ENCODE data around the gene MAGEB5. TPM values are rescaled to one million over a fixed set of nuclear protein-coding genes. Genes with fewer than 3 reads are reported as not detected.
"Not testable (repeated sequence)": the region's sequence is repeated elsewhere in the genome, so short reads cannot be mapped to it uniquely, and the experiment has no call there.

The MAGEB5 gene
- total and polyA plus RNA-seq, 2 of the 13 experiments (the other 11 are each of a cell fraction or from before 2014, with no cell fraction given), result not detected

DNA sequence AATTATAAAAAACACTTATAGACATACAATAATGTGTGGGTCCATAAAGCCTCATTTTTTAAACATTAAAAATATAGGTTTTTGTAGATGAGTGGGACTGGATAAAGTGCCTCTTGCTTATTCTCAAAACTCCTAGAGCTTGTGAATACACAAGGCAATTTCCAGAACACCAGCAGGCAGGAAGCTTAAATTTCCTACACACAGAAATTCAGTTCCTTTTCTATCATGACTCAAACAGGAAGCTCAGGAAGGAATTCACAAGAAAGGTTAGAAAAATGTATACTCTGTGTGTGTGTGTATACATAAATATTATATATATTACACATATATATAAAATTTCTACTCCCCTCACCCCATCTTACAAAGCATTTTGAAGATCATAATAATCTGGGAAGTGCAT is 12.4 kb upstream of the MAGEB5 start (continued):
- TF ChIP-seq ERF (CRISPR knock-in tag; IDR thresholded peaks at IDR 0.05), result no peak
- TF ChIP-seq, protein P1, sequence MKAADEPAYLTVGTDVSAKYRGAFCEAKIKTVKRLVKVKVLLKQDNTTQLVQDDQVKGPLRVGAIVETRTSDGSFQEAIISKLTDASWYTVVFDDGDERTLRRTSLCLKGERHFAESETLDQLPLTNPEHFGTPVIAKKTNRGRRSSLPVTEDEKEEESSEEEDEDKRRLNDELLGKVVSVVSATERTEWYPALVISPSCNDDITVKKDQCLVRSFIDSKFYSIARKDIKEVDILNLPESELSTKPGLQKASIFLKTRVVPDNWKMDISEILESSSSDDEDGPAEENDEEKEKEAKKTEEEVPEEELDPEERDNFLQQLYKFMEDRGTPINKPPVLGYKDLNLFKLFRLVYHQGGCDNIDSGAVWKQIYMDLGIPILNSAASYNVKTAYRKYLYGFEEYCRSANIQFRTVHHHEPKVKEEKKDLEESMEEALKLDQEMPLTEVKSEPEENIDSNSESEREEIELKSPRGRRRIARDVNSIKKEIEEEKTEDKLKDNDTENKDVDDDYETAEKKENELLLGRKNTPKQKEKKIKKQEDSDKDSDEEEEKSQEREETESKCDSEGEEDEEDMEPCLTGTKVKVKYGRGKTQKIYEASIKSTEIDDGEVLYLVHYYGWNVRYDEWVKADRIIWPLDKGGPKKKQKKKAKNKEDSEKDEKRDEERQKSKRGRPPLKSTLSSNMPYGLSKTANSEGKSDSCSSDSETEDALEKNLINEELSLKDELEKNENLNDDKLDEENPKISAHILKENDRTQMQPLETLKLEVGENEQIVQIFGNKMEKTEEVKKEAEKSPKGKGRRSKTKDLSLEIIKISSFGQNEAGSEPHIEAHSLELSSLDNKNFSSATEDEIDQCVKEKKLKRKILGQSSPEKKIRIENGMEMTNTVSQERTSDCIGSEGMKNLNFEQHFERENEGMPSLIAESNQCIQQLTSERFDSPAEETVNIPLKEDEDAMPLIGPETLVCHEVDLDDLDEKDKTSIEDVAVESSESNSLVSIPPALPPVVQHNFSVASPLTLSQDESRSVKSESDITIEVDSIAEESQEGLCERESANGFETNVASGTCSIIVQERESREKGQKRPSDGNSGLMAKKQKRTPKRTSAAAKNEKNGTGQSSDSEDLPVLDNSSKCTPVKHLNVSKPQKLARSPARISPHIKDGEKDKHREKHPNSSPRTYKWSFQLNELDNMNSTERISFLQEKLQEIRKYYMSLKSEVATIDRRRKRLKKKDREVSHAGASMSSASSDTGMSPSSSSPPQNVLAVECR (CRISPR knock-in tag; IDR thresholded peaks at IDR 0.05; ENCODE audit: borderline replicate concordance), result no peak

DNA sequence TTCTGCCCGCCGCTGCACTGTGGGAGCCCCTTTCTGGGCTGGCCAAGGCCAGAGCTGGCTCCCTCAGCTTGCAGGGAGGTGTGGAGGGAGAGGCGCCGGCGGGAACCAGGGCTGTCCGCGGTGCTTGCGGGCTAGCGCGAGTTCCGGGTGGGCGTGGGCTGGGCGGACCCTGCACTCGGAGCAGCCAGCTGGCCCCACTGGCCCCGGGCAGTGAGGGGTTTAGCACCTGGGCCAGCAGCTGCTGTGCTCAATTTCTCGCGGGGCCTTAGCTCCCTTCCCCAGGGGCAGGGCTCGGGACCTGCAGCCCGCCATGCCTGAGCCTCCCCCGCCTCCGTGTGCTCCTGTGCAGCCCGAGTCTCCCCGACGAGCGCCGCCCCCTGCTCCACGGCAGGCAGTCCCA is 11.3 kb upstream of the MAGEB5 start:
- H3K4me2 ChIP-seq (ENCODE audit: low read depth, low read length); H3K9ac ChIP-seq (ENCODE audit: insufficient read depth, low read depth, low read length); H4K20me1 ChIP-seq (ENCODE audit: insufficient read depth, low read length); DNase-seq (ENCODE audit: low spot score); in situ Hi-C loops (cut with HindIII; ENCODE audit: extremely low pct_ligation_motif_present, low pct_unique_long_range_greater_than_20kb); H3K4me1 ChIP-seq (ENCODE audit: insufficient read depth, low read length); H3K79me2 ChIP-seq (ENCODE audit: insufficient read depth, low read length); H3K27ac ChIP-seq (ENCODE audit: extremely low read length, insufficient read depth, low read length); ATAC-seq; intact Hi-C loops (cut with micrococcal nuclease; ENCODE audit: unreplicated experiment); H3K9me3 ChIP-seq (ENCODE audit: low read length); H2AFZ ChIP-seq (ENCODE audit: low read length); H3K27me3 ChIP-seq (ENCODE audit: control insufficient read depth in 1 of 2, insufficient read depth in 2 of 2, low read length in 2 of 2); POLR2A ChIA-PET; H3K36me3 ChIP-seq (replicated peaks in 1 of 2; ENCODE audit: control insufficient read depth in 1 of 2, insufficient read depth in 2 of 2, low read length in 2 of 2); CTCF ChIA-PET (ENCODE audit: low intra/inter-chr PET ratio, low total read pairs); H3K4me3 ChIP-seq (replicated peaks in 1 of 3; ENCODE audit: insufficient read depth in 1 of 3, low read depth in 2 of 3, low read length in 3 of 3); FAIRE-seq; BruUV-seq (replicated peaks): not testable (repeated sequence)
- no CpG with 5 or more reads among the region's 27 CpGs for WGBS (ENCODE audit: low lambda C conversion rate)

DNA sequence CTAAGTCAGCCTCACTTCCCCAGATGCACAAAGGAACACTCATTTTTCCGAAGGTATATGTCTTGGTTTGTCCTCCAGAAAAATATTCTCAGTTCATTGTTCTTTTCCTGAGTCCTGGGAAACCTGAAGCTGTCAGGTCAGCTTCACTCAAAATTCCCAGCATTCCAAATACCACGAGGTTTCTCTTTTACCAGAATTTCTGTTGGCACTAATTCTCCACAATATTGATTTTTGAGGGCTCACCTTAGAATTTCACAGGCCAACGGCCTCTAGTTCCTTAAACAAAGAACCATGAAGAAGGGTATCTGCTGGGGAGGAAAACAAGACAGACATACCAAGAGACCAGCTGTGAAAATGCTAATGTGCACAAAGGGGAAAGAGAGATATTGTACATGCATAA is 8.0 kb upstream of the MAGEB5 start:
- BruUV-seq (replicated peaks), result no TSS peak
- H3K27ac ChIP-seq (ENCODE audit: extremely low read length, insufficient read depth, low read length), result no peak overlapping the region
- ChIA-PET CTCF (ENCODE audit: low intra/inter-chr PET ratio, low total read pairs) (no interaction called here), POLR2A (no interaction called here)
- H3K4me2 ChIP-seq (ENCODE audit: low read depth, low read length), result no peak overlapping the region
- intact Hi-C loops (cut with micrococcal nuclease; ENCODE audit: unreplicated experiment), result no loop called here
- no peak overlapping the region for H3K4me3 ChIP-seq (replicated peaks in 1 of 3; ENCODE audit: insufficient read depth in 1 of 3, low read depth in 2 of 3, low read length in 3 of 3)
- H3K4me1 ChIP-seq (ENCODE audit: insufficient read depth, low read length), result no peaks in the 10 kb centered on the region
- H3K36me3 ChIP-seq (replicated peaks in 1 of 2; ENCODE audit: control insufficient read depth in 1 of 2, insufficient read depth in 2 of 2, low read length in 2 of 2), result no peaks in the 10 kb centered on the region
- DNase-seq (ENCODE audit: low spot score), result no peak
- no peaks in the 10 kb centered on the region for H3K9me3 ChIP-seq (ENCODE audit: low read length)
- no peaks in the 10 kb centered on the region for H3K27me3 ChIP-seq (ENCODE audit: control insufficient read depth in 1 of 2, insufficient read depth in 2 of 2, low read length in 2 of 2)
- no peak overlapping the region for H3K9ac ChIP-seq (ENCODE audit: insufficient read depth, low read depth, low read length)
- 0% methylated on average over 3 of the region's 3 CpGs for WGBS (ENCODE audit: low lambda C conversion rate)
- no peak for ATAC-seq
- H3K79me2 ChIP-seq (ENCODE audit: insufficient read depth, low read length), result no peaks in the 10 kb centered on the region
- H2AFZ ChIP-seq (ENCODE audit: low read length), result no peak overlapping the region
- in situ Hi-C loops (cut with HindIII; ENCODE audit: extremely low pct_ligation_motif_present, low pct_unique_long_range_greater_than_20kb), result no loop called here
- H4K20me1 ChIP-seq (ENCODE audit: insufficient read depth, low read length), result no peaks in the 10 kb centered on the region
- FAIRE-seq, result no peak
- TF ChIP-seq ZNF660 (CRISPR knock-in tag; IDR thresholded peaks at IDR 0.05; ENCODE audit: borderline replicate concordance, low read depth), result no peak
- TF ChIP-seq, protein P2, sequence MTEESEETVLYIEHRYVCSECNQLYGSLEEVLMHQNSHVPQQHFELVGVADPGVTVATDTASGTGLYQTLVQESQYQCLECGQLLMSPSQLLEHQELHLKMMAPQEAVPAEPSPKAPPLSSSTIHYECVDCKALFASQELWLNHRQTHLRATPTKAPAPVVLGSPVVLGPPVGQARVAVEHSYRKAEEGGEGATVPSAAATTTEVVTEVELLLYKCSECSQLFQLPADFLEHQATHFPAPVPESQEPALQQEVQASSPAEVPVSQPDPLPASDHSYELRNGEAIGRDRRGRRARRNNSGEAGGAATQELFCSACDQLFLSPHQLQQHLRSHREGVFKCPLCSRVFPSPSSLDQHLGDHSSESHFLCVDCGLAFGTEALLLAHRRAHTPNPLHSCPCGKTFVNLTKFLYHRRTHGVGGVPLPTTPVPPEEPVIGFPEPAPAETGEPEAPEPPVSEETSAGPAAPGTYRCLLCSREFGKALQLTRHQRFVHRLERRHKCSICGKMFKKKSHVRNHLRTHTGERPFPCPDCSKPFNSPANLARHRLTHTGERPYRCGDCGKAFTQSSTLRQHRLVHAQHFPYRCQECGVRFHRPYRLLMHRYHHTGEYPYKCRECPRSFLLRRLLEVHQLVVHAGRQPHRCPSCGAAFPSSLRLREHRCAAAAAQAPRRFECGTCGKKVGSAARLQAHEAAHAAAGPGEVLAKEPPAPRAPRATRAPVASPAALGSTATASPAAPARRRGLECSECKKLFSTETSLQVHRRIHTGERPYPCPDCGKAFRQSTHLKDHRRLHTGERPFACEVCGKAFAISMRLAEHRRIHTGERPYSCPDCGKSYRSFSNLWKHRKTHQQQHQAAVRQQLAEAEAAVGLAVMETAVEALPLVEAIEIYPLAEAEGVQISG (CRISPR knock-in tag; IDR thresholded peaks at IDR 0.05), result no peak
- no peak for TF ChIP-seq HCFC1 (IDR thresholded peaks at IDR 0.05; ENCODE audit: low read depth, low read length)
- TF ChIP-seq, protein P3, sequence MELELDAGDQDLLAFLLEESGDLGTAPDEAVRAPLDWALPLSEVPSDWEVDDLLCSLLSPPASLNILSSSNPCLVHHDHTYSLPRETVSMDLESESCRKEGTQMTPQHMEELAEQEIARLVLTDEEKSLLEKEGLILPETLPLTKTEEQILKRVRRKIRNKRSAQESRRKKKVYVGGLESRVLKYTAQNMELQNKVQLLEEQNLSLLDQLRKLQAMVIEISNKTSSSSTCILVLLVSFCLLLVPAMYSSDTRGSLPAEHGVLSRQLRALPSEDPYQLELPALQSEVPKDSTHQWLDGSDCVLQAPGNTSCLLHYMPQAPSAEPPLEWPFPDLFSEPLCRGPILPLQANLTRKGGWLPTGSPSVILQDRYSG (CRISPR knock-in tag; IDR thresholded peaks at IDR 0.05), result no peak
- TF ChIP-seq FOXK2 (IDR thresholded peaks at IDR 0.05), result no peak
- no peak for TF ChIP-seq KLF15 (CRISPR knock-in tag; IDR thresholded peaks at IDR 0.05; ENCODE audit: borderline replicate concordance)
